Measurements from ENCODE around the gene POMT2.

Gene POMT2

DNA sequence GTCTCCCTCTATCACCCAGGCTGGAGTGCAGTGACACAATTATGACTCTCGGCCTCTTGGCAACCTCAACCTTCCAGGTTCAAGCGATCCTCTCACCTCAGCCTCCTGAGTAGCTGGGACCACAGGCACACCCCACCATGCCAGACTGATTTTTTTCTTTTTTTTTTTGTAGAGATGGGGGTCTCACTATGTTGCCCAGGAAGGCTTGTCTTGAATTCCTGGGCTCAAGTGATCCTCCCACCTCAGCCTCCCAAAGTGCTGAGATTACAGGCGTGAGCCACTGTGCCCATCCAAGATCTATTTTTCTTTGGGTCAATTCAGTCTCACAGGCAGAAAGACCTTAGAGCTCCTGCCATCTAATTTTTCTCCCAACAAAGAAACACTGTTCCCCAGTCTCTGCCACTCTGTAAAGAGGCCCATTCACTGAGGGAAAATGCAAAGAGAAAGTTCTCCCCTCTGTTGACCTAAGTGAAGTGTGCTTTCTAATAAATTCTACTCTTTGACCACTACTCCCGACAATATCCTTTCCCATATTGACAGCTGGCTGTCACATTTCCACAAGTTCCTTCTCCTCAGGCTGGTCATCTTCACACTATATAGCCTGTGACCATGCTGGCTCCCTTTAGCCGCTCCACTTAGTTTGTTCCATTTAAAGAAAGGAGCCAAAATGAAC lies 32.9 kb upstream of the POMT2 start:
- TF ChIP-seq, protein P1, sequence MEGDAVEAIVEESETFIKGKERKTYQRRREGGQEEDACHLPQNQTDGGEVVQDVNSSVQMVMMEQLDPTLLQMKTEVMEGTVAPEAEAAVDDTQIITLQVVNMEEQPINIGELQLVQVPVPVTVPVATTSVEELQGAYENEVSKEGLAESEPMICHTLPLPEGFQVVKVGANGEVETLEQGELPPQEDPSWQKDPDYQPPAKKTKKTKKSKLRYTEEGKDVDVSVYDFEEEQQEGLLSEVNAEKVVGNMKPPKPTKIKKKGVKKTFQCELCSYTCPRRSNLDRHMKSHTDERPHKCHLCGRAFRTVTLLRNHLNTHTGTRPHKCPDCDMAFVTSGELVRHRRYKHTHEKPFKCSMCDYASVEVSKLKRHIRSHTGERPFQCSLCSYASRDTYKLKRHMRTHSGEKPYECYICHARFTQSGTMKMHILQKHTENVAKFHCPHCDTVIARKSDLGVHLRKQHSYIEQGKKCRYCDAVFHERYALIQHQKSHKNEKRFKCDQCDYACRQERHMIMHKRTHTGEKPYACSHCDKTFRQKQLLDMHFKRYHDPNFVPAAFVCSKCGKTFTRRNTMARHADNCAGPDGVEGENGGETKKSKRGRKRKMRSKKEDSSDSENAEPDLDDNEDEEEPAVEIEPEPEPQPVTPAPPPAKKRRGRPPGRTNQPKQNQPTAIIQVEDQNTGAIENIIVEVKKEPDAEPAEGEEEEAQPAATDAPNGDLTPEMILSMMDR (IDR thresholded peaks at IDR 0.05; ENCODE audit: control insufficient read depth, extremely low read depth, insufficient read depth), result no peak
- H3K4me3 ChIP-seq (ENCODE audit: low read depth, low read length), result no peak overlapping the region
- no peak for DNase-seq (ENCODE audit: low read depth)

DNA sequence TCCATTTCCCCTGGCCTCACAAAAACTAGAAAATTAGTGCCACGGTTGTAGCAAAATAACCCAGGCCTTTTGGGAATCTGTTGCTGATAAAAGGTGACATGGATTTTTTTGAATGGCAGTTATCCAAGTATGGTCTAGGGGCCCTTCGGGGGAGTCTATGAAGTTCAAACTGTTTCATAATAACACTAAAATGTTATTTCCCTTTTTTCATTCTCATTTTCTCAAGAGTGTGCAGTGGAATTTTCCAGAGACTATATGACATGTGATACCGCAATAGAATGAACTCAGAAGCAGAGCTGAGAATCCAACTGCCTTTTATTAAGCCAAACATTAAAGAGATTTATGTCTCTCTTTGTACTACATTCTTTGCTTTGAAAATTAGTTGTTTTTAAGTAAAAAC lies 27.1 kb upstream of the POMT2 start:
- DNase-seq (ENCODE audit: low read depth), result no peak
- TF ChIP-seq, protein P1 (IDR thresholded peaks at IDR 0.05; ENCODE audit: control insufficient read depth, extremely low read depth, insufficient read depth), result no peak

DNA sequence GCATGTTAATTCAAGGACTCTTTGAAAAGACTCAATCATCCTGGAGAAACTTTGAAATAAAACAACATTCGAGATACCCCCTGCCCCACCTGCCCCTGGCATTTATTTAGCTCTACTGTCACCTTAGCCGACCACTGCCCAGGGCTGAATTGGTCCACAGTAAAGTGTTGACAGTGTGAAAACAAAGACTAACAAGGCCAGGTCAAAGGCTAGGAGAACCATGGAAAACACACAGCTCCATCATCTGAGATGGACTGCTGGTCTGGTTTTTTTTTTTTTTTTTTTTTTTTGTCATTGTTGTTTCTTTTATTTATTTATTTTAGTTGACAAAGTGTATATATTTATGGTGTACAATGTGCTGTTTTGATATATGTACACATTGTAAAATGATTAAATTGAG lies 25.8 kb upstream of the POMT2 start:
- H3K4me3 ChIP-seq (ENCODE audit: low read depth, low read length), result no peak overlapping the region
- no peak for DNase-seq (ENCODE audit: low read depth)
- TF ChIP-seq, protein P1 (IDR thresholded peaks at IDR 0.05; ENCODE audit: control insufficient read depth, extremely low read depth, insufficient read depth), result no peak

More for the DNA sequence above, 27.1 kb upstream of the POMT2 start:
- no peak overlapping the region for H3K4me3 ChIP-seq (ENCODE audit: low read depth, low read length)

DNA sequence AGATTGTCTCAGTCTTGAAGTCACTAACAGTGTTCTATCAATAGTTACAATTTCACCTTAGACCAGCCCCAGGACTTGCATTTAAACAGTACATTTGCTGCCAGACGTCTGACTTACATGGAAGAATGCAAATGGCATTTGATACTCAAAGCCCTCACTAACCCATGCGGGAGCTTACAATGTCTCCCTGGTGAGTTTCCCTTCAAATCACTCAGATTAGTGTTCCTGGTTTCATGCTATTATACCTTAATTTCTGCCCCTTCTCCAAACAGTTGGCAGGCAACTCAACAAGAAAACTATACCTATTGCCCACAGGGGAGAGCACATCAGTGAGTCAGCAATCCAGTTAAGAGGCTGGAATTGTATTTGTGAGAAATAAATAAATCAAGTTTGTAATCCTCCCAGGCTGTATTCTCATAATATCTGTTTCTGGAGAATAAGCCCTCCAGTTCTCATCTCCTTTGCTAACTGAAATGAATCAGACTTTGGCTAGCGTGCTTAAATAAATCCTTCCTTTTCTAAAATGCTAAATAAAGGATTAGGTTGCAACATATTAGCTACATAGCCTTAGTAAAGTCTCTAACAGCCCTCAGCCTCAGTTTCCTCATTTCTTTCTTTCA lies 23.8 kb upstream of the POMT2 start:
- TF ChIP-seq, protein P1 (IDR thresholded peaks at IDR 0.05; ENCODE audit: control insufficient read depth, extremely low read depth, insufficient read depth), result no peak
- no peak overlapping the region for H3K4me3 ChIP-seq (ENCODE audit: low read depth, low read length)
- DNase-seq (ENCODE audit: low read depth), result no peak

DNA sequence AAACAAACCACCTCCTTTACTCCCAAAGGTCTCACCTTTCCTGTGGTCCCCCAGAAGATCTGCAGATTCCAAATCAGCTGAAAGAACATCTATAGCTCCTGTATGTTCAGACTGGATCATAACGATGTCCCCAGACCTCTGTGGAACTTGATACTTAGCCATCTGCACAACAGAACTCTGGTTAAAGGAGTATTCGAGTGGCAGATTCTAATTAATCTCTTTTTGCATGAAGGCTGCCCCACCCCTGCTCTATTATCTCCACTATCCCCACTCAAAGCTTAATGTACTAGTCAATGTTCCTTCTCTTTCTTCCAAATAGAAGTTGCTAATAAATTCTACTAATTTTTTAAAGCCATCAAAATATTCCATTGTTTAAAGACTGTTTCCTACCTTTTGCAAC lies 23.0 kb upstream of the POMT2 start:
- no peak for DNase-seq (ENCODE audit: low read depth)
- H3K4me3 ChIP-seq (ENCODE audit: low read depth, low read length), result no peak overlapping the region
- TF ChIP-seq, protein P1 (IDR thresholded peaks at IDR 0.05; ENCODE audit: control insufficient read depth, extremely low read depth, insufficient read depth), result no peak

DNA sequence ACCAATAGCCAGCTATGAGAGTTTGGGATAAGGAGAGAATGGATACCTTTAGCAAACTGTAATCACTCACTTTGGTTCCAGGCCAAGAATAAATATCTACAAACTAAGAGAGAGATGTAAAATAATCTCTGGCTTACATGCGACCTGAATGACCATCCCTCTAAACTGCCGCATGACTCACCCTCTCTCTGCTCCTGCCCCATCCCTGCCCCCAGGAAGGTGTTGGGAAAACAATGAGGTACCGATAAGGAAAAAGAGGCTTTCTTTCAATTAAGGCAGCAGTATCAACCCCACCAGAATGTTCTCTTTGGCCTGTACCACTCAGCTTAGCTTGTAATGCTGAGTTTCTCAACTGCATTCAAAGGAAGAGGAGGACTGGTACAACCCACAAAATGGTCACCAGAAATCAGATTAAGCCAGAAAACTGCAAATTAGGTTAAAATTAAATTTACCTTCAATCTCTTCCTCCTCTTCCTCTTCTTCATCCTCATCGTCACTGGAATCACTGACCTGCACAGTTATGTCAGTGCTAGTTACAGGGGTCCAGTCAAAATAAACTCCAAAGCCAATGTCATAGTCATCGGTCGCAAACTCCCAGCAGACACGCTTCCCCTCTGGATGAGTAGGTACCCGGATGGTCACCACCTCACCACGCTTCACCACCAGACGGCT lies 22.2 kb upstream of the POMT2 start:
- DNase-seq (ENCODE audit: low read depth), result no peak
- H3K4me3 ChIP-seq (ENCODE audit: low read depth, low read length), result no peak overlapping the region
- TF ChIP-seq, protein P1 (IDR thresholded peaks at IDR 0.05; ENCODE audit: control insufficient read depth, extremely low read depth, insufficient read depth), result no peak

All from LNCaP clone FGC (cell line).